Liver (tissue), 3 donors: ENCODE data around the gene MED16.

Source experiments
- EGR1 ChIP-seq, 2 donors: IDR thresholded peaks; 2 replicates each; pipeline ENCODE4 v1.6.1; 2016 to 2018; ENCODE audit warnings: antibody characterized with exemption in 2 of 2, low read depth in 2 of 2
- GABPA ChIP-seq, 2 donors: IDR thresholded peaks in 1 of 2; conservative IDR thresholded peaks in 1 of 2; 2 replicates each; pipeline ENCODE4 v1.6.1; 2016; ENCODE audit warnings: antibody characterized with exemption in 2 of 2, mild to moderate bottlenecking in 1 of 2, moderate library complexity in 1 of 2
- JUND ChIP-seq, 2 donors: IDR thresholded peaks; 2 replicates each; pipeline ENCODE4 v1.6.1; 2016; ENCODE audit warnings: antibody characterized with exemption in 2 of 2
- RAD21 ChIP-seq, 2 donors: IDR thresholded peaks; 2 replicates each; pipeline ENCODE4 v1.6.1; 2016; ENCODE audit warnings: antibody characterized with exemption in 2 of 2, mild to moderate bottlenecking in 2 of 2
- SP1 ChIP-seq: IDR thresholded peaks from 2 replicates; pipeline ENCODE4 v1.6.1; 2018; ENCODE audit warnings: antibody characterized with exemption, mild to moderate bottlenecking
- TF ChIP-seq, protein P1 (sequence below): fragments of 150-350 bp; IDR thresholded peaks from 2 replicates; pipeline ENCODE4 v1.5.1; 2017; ENCODE audit warnings: improper control_type of control experiment, low read depth, low read length; ENCODE audit not compliant: missing input control
- TF ChIP-seq, protein P2 (sequence below): IDR thresholded peaks from 2 replicates; pipeline ENCODE4 v1.6.1; 2016; ENCODE audit warnings: antibody characterized with exemption
- TF ChIP-seq, protein P3 (sequence below): IDR thresholded peaks from 2 replicates; pipeline ENCODE4 v1.6.1; 2016; ENCODE audit warnings: antibody characterized with exemption, mild to moderate bottlenecking
- donor health status: healthy.
- donor health status: healthy.

DNA sequence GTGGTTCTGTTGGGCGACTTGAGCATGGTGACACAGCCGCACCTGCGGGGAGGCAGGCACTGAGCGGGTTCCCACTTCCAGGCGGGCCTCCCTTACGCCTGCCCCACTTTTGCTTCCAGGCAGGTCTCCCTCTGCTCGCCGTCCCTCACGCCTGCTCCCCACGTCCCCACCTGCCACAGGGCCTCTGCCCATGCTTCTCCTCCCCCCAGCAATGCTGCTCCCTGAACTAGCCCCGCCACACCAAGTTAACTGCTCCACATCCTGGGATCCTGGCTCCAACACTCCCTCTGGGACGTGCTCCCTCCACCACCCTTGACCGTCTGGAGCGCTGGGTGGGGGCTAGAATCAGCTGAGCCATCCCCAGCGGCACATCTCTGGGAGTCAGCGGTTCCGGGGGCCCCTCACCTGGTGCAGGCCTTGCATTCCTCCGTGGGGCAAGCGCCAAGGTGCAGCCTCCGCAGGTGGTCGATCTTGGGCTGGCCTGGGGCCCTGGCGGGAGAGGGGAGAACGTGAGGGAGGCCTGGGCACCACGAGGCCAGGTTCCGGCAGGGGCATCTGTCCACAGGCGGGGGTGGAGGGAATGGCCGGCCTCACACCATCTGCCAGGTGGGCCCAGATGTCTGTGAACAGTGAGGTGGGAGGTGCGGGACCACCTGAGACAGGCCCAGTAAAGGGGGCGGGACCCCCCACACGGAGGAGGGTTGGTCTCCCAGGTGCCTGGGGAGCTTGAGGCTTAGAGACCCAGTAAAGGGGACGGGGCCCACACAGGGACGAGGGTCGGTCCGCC is 24.3 kb downstream of the MED16 start:
- TF ChIP-seq, protein P1, sequence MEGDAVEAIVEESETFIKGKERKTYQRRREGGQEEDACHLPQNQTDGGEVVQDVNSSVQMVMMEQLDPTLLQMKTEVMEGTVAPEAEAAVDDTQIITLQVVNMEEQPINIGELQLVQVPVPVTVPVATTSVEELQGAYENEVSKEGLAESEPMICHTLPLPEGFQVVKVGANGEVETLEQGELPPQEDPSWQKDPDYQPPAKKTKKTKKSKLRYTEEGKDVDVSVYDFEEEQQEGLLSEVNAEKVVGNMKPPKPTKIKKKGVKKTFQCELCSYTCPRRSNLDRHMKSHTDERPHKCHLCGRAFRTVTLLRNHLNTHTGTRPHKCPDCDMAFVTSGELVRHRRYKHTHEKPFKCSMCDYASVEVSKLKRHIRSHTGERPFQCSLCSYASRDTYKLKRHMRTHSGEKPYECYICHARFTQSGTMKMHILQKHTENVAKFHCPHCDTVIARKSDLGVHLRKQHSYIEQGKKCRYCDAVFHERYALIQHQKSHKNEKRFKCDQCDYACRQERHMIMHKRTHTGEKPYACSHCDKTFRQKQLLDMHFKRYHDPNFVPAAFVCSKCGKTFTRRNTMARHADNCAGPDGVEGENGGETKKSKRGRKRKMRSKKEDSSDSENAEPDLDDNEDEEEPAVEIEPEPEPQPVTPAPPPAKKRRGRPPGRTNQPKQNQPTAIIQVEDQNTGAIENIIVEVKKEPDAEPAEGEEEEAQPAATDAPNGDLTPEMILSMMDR = no peak
- TF ChIP-seq SP1 (no peak), RAD21 (IDR thresholded peaks at IDR 0.05) (no peak), EGR1 (IDR thresholded peaks at IDR 0.05; ENCODE audit: low read depth in 2 of 2) (no peak), GABPA (IDR thresholded peaks at IDR 0.05 in 1 of 2, conservative IDR thresholded peaks at IDR 0.05 in 1 of 2) (no peak), JUND (IDR thresholded peaks at IDR 0.05) (no peak)
- TF ChIP-seq, protein P2, sequence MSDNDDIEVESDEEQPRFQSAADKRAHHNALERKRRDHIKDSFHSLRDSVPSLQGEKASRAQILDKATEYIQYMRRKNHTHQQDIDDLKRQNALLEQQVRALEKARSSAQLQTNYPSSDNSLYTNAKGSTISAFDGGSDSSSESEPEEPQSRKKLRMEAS = no peak
- TF ChIP-seq, protein P3, sequence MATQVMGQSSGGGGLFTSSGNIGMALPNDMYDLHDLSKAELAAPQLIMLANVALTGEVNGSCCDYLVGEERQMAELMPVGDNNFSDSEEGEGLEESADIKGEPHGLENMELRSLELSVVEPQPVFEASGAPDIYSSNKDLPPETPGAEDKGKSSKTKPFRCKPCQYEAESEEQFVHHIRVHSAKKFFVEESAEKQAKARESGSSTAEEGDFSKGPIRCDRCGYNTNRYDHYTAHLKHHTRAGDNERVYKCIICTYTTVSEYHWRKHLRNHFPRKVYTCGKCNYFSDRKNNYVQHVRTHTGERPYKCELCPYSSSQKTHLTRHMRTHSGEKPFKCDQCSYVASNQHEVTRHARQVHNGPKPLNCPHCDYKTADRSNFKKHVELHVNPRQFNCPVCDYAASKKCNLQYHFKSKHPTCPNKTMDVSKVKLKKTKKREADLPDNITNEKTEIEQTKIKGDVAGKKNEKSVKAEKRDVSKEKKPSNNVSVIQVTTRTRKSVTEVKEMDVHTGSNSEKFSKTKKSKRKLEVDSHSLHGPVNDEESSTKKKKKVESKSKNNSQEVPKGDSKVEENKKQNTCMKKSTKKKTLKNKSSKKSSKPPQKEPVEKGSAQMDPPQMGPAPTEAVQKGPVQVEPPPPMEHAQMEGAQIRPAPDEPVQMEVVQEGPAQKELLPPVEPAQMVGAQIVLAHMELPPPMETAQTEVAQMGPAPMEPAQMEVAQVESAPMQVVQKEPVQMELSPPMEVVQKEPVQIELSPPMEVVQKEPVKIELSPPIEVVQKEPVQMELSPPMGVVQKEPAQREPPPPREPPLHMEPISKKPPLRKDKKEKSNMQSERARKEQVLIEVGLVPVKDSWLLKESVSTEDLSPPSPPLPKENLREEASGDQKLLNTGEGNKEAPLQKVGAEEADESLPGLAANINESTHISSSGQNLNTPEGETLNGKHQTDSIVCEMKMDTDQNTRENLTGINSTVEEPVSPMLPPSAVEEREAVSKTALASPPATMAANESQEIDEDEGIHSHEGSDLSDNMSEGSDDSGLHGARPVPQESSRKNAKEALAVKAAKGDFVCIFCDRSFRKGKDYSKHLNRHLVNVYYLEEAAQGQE = no peak
